ENCODE measurements around the gene CLTC. TPM values are rescaled to one million over a fixed set of nuclear protein-coding genes. Genes with fewer than 3 reads are reported as not detected.
"Not testable (repeated sequence)": the region's sequence is repeated elsewhere in the genome, so short reads cannot be mapped to it uniquely, and the experiment has no call there.

The CLTC gene
- total RNA-seq = 100 to 1,000 TPM; 250 to 254 TPM
- long read RNA-seq, donor 1, full-length matches to known transcripts = 7 of 49 reads
- long read RNA-seq, donor 1, partial matches to known transcripts = 28 of 49 reads
- long read RNA-seq, donor 1, other reads (novel, unspliced or antisense) = 14 of 49 reads
- long read RNA-seq, donor 2, partial matches to known transcripts = 15 of 18 reads
- long read RNA-seq, donor 2, other reads (novel, unspliced or antisense) = 3 of 18 reads

- DNase-seq (ENCODE audit: low spot score) = peak; percentile 98
- intact Hi-C loops (cut with DNase I) = loop anchor here (2.0 to 10.0 kb wide), 2 partner anchors 77 to 245 kb away; no protein-coding TSS in a partner anchor
Observed at GRCh38 chr17:59619298-59620063, at the start of gene CLTC. CLTC (plus strand) TSS chr17:59619895; CDS start chr17:59620132, 237 bp downstream.

DNA sequence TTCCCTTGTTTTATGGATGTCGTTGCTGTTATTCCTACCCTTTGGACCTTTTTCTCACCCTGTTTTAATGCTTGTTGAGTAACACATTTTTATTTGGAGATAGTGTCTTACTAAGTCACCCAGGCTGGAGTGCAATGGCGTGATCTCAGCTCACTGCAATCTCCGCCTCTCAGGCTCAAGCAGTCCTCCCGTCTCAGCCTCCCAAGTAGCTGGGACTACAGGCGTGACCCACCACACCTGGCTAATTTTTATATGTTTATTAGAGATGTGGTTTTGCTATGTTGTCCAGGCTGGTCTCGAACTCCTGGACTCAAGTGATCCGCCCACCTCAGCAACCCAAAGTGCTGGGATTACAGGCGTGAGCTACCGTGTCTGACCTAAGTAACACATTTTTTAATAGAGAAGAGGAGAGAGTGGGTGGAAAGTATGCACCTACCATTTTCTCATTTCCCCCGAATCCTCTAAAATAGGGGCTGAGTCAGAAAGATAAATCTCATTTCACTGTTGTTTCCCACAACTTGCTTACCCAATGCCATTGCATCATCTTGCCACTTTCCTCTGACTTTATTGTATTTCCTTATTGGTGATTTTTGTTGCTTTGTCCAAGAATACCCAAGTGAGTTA, 47.3 kb upstream of the CLTC start:
- DNase-seq (ENCODE audit: low spot score) = no peak
- intact Hi-C loops (cut with DNase I) = no loop called here

DNA sequence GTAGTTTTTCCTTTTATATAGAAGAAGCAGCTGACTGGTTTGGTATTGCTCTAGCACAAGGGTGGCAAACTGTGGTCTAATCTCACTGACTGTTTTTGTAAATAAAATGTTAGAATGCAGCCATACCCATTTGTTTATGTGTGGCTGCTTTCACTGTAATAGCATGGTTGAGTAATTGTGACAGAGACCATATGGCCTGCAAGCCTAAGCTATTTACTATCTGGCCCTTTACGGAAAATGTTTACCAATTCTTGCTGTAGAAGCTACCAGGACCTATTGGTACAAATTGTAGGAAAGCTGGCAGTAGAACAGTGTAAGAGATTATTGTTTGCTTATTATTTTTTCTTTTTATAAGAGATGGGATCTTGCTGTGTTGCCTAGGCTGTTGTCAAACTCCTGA, 35.5 kb upstream of the CLTC start:
- DNase-seq (ENCODE audit: low spot score); intact Hi-C loops (cut with DNase I): not testable (repeated sequence)

DNA sequence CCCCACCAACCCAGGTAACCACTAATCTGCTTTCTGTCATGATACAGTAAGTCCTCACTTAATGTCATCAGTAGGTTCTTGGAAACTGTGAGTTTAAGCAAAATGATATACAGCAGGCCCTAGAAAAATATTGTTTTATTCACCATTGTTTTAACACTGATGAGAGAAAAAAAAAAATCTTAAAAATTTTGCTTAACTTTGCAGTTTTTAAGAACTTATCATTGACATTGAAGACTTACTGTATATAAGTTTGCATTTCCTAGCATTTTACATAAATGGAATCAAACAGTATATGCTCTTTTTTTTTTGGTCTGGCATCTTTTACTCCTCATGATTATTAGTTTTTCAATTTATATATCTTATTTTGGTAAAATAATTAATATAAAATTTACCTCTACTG, 19.5 kb upstream of the CLTC start:
- DNase-seq (ENCODE audit: low spot score) = no peak
- intact Hi-C loops (cut with DNase I) = no loop called here

- intact Hi-C loops (cut with DNase I) = no loop called here
- DNase-seq (ENCODE audit: low spot score) = no peak
Observed at GRCh38 chr17:59601130-59601529, 18.6 kb upstream of the CLTC start.

GRCh38 chr17:59607061-59607460, 12.6 kb upstream of the CLTC start:
- intact Hi-C loops (cut with DNase I) = no loop called here
- no peak for DNase-seq (ENCODE audit: low spot score)

DNA sequence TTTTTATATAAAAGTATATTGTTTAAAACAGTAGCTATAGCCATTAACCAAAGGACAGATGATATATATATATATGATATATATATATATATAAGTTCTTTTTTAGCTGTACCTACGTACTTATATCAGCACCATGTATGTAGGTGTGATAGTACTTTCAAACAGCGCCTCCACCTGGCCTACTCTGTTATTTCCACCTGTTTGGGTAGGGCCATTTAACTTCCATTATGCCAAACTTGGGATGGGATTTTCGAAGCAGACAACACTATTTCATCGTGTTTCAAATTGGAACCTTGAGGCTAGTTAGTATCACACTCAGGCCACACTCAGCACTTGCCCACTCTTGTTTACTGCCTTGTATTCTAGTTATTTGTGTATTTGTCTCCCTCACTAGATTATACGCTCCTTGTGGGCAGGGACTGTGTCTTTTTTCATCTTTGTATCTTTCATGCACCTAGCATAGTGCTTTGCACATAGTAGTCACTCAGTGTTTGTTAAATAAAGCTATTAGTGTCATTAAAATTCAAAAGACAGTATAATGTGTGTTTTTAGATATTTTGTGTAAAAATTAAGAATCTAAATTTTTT, 11.8 kb upstream of the CLTC start:
- intact Hi-C loops (cut with DNase I) = no loop called here
- DNase-seq (ENCODE audit: low spot score) = no peak

GRCh38 chr17:59611503-59611902, 8.2 kb upstream of the CLTC start:
- no peak for DNase-seq (ENCODE audit: low spot score)
- intact Hi-C loops (cut with DNase I) = no loop called here

- intact Hi-C loops (cut with DNase I) = no loop called here
- no peak for DNase-seq (ENCODE audit: low spot score)
Observed at GRCh38 chr17:59616253-59616920, 3.3 kb upstream of the CLTC start.

GRCh38 chr17:59617156-59617732, 2.5 kb upstream of the CLTC start:
- intact Hi-C loops (cut with DNase I) = no loop called here

GRCh38 chr17:59619035-59619297, 729 bp upstream of the CLTC start:
- intact Hi-C loops (cut with DNase I) = loop anchor here in 1 of 2 donors (2.0 kb wide), 1 partner anchor 76 kb away; no protein-coding TSS in a partner anchor
- DNase-seq (ENCODE audit: low spot score) = no peak

More at GRCh38 chr17:59617156-59617732, 2.5 kb upstream of the CLTC start:
- DNase-seq (ENCODE audit: low spot score) = no peak

DNA sequence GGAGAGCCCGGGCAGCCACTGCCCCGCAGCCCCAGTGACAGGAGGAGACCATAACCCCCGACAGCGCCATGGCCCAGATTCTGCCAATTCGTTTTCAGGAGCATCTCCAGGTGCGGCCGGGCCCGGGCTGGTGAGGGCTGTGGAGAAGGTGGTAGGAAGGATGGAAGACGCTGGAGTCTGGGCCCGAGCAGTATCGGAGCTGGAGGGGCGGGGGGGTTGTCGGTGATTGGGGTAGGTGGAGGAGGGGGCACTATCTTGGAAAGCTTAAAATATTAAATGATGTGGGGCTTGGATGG, 317 bp downstream of the CLTC start:
- DNase-seq (ENCODE audit: low spot score) = no peak
- intact Hi-C loops (cut with DNase I) = loop anchor here in 1 of 2 donors (10.0 kb wide), 1 partner anchor 245 kb away; no protein-coding TSS in a partner anchor

- intact Hi-C loops (cut with DNase I) = loop anchor here in 1 of 2 donors (10.0 kb wide), 1 partner anchor 244 kb away; no protein-coding TSS in a partner anchor
- no peak for DNase-seq (ENCODE audit: low spot score)
Observed at GRCh38 chr17:59620518-59621259, 994 bp downstream of the CLTC start.

- no peak for DNase-seq (ENCODE audit: low spot score)
- intact Hi-C loops (cut with DNase I) = loop anchor here in 1 of 2 donors (10.0 kb wide), 1 partner anchor 243 kb away; no protein-coding TSS in a partner anchor
Observed at GRCh38 chr17:59621771-59622170, 2.1 kb downstream of the CLTC start.

GRCh38 chr17:59623151-59623550, 3.5 kb downstream of the CLTC start:
- no peak for DNase-seq (ENCODE audit: low spot score)
- intact Hi-C loops (cut with DNase I) = loop anchor here in 1 of 2 donors (10.0 kb wide), 1 partner anchor 242 kb away; no protein-coding TSS in a partner anchor

- DNase-seq (ENCODE audit: low spot score) = no peak
- intact Hi-C loops (cut with DNase I) = loop anchor here in 1 of 2 donors (10.0 kb wide), 1 partner anchor 238 kb away; no protein-coding TSS in a partner anchor
Observed at GRCh38 chr17:59626756-59627155, 7.1 kb downstream of the CLTC start.

GRCh38 chr17:59627274-59627673, 7.6 kb downstream of the CLTC start:
- intact Hi-C loops (cut with DNase I) = loop anchor here in 1 of 2 donors (10.0 kb wide), 1 partner anchor 238 kb away; no protein-coding TSS in a partner anchor
- no peak for DNase-seq (ENCODE audit: low spot score)

GRCh38 chr17:59627770-59628171, 8.1 kb downstream of the CLTC start:
- no peak for DNase-seq (ENCODE audit: low spot score)

More at GRCh38 chr17:59627770-59628171, 8.1 kb downstream of the CLTC start:
- intact Hi-C loops (cut with DNase I) = loop anchor here (1.0 to 10.0 kb wide), 2 partner anchors 39 to 237 kb away; no protein-coding TSS in a partner anchor

All from posterior vena cava (tissue), 2 donors.